Raji (cell line): ENCODE results near the gene FOXN3.

Experiments used
- POLR2A ChIP-seq: IDR thresholded peaks from 2 replicates; pipeline ENCODE4 v1.6.1; 2011; ENCODE audit warnings: low read depth, low read length, control low read depth; ENCODE audit not compliant: insufficient read depth

The FOXN3 gene

DNA sequence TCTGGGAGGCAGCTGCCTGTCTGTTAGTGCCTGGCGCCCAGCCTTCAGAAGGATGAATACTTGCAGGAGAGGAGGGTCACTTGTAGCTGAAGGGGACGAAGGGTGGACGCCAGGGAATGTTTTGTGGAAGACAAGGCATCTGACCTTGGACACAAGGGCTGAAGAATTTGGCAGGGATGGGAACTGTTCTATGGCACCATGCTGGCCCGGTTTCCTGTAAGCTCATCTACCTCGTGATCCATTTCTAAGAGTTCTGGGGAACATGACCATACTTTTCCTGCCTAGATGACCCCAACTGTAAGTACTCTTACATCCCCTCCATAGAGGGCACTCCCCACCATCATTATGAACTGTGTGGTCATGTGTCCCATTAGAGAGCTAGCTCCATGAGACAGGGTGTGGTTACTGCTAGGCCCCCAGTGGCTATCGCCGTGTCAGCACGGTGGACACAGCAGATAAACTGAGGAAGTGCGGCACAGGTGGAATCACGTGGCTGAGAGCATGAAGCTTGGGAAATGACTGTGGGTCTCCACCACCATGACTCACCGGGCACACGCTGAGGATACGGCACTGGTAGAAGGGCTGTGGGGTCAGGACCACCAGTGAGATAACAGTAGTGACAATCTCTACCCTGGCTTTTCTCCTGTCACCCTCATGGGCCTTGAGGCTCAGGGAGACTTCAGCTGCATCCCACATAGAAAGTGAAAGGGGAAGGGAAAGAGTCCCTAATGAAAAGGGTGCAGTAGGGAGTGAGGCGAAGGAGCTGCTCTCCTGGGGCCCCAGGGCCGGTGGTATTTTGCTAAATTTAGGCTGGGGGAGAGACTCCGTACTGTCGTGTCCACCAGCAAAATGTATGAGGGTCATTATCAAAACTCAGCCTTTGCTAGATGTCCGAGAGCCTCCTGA, 252.6 kb downstream of the FOXN3 start:
- TF ChIP-seq POLR2A: no peak

DNA sequence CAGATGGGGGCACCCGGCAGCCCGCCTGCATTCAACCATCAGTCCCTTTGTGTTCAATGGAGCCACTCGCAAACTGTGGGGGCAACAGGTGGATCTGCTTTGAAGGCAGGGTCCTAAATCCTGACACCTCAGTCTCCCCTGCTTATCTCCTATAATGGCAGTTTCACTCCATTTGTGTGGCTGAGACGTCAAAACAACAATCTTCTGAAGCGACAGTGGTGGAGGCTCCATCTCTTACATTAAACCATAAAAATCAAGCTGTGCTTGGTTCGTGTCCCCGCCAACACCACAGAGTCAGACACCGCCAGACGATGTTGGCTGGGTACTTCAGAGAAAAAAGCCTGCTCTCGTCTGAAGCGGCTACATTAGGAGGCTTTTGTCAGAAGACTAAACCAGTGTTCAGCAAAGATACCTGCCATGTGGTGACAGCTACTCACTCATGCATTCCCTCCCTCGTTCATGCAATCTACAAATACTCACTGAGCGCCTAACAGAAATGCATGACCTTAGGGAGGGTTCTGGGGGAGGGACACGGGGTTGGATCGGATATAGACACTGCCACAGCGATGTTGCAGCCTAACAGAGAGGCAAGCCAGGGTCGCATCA, 253.9 kb downstream of the FOXN3 start:
- TF ChIP-seq POLR2A: no peak

- no peak for TF ChIP-seq POLR2A
Measured at GRCh38 chr14:89162586-89162985, 254.4 kb downstream of the FOXN3 start.

- TF ChIP-seq POLR2A: no peak
Measured at GRCh38 chr14:89160437-89160836, 256.6 kb downstream of the FOXN3 start.

DNA sequence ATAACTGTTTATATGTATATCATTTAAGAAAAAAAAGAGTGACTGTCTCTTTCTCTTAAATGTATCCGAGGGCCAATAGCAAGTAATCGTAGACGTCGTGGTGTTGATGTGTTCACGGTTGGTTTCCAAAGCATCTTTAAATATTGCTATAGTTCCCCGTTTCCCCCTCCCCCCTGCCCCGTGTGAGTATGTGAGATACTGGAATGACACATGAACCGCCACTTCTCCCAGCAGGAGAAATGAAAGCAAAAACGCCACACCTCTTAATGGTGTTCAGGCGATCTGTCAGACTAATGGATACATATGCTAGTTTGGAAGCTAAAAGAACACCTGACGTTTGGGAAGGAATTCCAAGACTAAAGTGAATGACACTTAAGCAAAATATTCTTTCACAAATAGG, 258.3 kb downstream of the FOXN3 start:
- TF ChIP-seq POLR2A: no peak

DNA sequence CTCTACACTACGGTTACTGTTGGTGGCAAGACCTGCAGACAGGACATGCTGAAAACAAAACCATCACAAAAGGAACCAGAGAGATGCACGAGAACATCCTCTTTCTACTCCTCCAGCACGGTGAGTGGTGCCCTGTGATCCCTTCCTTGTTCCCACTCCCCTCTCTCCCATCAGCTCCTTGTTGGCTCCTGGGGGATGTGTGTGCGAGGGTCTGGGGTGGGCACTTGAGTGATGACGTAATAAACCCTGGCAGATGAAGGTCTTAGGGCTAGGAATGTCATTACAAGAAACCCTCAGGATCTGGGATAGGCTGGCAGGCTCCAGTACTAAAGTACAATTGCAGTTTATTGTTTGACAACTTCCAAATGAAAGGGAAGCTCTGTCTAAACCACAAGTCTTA, 261.5 kb downstream of the FOXN3 start:
- no peak for TF ChIP-seq POLR2A

- no peak for TF ChIP-seq POLR2A
Measured at GRCh38 chr14:89146274-89146673, 270.8 kb downstream of the FOXN3 start.

DNA sequence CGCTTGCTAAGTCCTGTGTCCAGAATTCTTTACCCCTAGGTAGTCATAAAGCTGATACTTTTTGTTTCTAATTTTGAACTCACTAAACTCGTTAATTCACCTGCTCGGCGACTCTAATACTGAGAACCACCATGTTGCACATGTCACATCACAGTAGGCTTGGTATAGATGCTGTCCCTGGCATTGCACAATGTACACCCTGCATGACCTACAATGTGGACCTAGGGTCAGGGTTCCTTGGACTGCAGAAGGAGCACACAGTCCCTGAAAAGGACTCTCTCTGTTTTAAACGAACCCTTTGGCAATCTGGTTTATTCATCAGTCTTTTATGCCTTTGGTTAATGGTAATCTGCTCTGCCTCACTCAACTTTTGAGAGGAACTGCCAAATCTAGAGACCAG, 272.4 kb downstream of the FOXN3 start:
- no peak for TF ChIP-seq POLR2A

DNA sequence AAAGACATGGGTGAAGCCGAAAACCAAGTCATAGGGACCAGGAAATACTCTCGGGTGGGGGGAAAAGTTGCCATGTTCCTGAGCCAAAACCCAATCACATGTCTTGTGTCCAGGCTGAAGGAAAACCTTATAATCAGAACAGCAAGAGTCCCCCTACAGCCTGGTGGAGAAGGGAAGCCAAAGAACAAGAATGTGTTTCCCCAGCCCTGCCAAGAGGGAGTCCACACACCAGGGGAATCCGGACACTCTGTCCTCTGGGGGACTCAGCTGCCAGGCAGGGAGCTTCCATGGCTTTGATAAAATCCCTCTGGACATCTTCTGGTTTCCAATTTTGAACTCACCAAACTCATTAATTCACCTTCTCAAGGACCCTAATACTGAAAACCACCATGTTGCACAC, 273.0 kb downstream of the FOXN3 start:
- no peak for TF ChIP-seq POLR2A

GRCh38 chr14:89143595-89143994, 273.4 kb downstream of the FOXN3 start:
- no peak for TF ChIP-seq POLR2A

GRCh38 chr14:89142366-89142765, 274.7 kb downstream of the FOXN3 start:
- TF ChIP-seq POLR2A: no peak

DNA sequence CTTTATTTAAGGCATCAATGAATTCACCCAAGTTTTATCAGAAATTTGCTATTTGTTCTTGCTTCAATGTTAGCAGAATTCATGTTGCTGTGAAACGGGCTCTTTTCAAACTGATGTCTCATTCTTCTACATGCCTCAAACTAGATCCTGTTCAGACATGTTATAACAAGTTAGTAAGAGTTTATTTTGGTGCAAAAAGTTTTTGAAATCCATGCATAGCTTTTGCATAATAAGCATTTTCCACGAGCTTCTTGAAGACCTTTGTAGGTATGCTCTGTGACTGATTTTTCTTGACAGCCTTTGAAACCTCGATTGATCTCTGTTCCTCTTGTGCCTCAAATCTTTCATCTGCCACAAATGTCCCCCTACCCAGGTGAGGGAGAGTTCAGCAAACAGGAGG, 275.2 kb downstream of the FOXN3 start:
- no peak for TF ChIP-seq POLR2A

DNA sequence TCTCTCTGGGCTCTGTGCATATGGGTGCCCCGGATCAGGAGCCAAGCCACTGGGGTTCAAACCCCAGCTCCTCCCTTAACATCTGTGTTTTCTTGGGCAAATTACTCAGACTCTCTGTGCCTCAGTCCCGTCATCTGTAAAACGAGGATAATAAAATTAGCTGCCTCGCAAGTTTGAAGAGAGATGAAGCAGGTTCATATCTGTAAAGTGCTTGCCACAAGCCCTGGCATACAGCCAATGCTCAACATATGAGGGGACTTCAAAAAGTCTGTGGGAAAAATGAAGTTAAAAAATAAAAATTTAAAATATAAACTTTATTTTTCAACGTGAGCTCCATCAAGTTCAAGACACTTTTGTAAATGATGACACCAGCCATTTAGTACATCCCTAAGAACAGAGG, 276.7 kb downstream of the FOXN3 start:
- no peak for TF ChIP-seq POLR2A

DNA sequence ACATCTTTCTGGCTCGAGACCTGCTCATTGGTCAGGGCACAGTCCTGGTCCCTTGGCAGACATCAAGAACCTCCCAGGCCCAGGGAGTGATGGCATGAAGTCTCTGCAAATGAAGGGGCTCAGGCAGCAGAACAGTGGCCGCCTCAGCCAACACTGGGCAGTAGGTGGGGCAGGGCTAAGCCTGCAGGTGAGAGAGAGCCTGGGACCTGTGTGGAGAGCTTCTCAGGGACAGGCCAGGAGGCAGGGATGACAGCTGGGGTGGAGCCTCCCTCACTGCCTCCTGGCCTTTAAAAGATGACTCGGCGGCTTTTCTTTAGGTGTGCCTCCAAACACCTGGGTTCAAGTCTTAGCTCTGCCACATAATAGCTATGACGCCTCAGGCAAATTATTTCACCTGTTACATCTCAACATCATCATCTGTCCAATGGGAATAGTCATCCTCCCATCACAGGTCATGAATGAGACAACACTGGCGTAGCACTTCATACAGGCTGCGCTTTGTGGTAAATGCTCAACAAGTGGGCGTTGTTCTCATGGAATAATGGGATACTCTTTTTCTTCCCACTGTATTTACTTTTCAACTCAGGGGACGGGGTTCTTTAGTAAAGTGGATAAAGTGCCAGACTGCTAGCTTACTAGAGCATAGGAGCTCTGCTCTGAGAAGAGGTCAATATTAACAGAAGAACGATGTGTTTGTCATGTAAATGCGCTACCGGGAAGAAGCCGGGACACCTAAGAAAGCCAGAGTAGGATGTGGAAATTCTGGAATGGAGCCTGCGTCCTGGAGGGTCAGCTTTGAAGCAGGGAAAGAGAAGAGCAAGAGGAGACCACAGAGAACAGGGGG, 277.4 kb downstream of the FOXN3 start:
- TF ChIP-seq POLR2A: no peak

DNA sequence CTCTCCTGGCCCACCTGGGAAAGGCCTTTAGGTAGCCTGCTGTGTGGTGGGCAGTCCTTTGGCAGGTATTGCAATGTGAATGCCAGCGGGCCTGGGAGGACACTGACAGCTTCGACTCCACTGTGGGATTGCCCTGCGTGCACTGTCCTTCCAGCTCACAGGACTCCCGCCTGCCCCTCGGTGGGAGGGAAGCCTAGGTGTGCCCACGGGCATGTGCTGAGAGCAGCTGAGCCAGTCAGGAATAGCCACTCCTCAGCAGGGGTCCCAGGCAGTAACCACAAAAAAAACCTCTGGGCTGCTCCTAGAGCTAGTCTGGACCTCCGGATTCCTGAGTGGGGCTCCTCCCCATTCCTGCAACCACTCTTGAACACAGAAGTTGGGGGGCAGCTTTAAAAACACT, 278.2 kb downstream of the FOXN3 start:
- TF ChIP-seq POLR2A: no peak
